ENCODE measurements around the gene EPN2.

Gene EPN2

DNA sequence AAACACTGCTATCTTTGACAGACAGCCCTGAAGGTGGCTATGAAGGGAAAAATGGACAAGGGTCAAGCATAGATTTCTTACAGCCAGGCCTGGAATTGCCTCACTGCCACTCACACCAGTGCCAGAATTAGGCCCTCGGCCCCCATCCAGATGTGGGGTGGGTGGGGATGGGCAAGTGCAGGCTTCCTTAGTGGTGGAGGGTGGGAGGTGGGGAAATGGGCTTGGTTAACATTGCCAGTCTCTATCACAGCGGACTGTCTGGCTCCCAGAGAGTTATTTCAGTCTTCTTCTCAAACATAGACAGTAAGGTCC lies 100.5 kb downstream of the EPN2 start:
- TF ChIP-seq CTCF (IDR thresholded peaks at IDR 0.05), result no peak

DNA sequence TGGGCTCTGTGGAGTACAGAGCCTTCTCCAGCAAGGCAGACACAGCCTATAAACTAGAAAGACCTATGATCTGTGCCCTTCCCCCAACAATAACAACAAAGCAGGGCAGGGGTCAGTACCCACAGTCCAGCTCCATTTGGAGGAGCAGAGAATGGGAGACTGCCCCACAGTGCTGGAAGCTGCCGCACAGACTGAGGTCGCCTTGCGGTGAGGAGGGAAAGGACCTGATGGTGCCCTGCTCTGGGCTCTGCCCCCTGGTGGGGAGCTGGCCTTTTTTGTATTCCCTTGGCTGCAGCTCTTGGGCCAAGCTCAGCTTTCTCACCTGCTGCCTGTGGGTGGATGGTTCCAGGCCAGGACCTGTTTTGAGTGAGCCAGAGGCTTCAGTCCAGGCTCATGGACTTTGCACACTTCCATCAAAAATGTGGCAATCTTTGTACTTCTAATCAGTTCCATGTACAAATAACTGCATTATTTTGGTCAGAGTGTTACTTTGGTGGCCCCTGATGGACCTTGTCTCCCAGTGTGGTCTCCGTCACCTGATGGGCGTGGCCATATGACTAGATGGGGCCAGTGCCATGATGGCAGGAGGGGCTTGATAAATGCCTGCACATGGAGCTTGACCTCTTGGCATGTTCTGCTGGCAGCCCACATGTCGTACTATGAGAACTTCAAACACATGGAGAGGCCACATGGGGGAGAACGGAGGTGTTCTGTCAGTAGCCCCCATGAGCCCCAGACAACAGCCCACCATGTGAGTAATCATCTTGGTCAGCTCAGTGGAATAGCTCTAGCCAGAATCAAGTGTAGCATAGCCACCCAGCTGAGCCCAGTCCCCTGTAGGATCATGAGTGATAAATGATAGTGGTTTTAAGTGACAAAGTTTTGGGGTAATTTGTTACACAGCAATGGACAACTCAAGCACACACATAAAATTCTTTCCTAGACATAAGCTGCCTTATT lies 101.1 kb downstream of the EPN2 start:
- peak; percentile 83 for TF ChIP-seq CTCF (IDR thresholded peaks at IDR 0.05)

- no peak for TF ChIP-seq CTCF (IDR thresholded peaks at IDR 0.05)
These were observed 102.2 kb downstream of the EPN2 start for GRCh38 chr17:19339341-19339815.

DNA sequence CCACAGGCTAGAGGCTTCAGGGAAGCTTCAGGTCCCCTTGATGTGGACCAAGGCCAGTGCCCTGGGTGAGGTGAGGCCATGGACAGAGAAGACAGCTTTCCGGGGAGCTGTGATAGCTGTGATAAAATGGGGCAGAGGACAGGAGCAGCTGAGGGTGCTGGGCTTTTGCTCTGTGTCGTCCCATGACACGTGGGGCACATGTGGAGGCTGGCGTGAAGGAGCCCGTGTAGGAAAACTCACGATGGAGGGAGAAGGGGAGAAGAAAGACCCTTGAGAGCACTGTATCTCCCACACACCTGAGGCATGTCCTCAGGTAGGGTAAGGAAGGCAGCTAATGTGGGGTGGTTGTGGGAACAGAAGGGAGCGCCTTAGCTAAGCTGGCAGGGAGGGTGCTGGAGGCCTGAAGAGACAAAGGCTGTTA lies 104.1 kb downstream of the EPN2 start:
- no peak for TF ChIP-seq CTCF (IDR thresholded peaks at IDR 0.05)

DNA sequence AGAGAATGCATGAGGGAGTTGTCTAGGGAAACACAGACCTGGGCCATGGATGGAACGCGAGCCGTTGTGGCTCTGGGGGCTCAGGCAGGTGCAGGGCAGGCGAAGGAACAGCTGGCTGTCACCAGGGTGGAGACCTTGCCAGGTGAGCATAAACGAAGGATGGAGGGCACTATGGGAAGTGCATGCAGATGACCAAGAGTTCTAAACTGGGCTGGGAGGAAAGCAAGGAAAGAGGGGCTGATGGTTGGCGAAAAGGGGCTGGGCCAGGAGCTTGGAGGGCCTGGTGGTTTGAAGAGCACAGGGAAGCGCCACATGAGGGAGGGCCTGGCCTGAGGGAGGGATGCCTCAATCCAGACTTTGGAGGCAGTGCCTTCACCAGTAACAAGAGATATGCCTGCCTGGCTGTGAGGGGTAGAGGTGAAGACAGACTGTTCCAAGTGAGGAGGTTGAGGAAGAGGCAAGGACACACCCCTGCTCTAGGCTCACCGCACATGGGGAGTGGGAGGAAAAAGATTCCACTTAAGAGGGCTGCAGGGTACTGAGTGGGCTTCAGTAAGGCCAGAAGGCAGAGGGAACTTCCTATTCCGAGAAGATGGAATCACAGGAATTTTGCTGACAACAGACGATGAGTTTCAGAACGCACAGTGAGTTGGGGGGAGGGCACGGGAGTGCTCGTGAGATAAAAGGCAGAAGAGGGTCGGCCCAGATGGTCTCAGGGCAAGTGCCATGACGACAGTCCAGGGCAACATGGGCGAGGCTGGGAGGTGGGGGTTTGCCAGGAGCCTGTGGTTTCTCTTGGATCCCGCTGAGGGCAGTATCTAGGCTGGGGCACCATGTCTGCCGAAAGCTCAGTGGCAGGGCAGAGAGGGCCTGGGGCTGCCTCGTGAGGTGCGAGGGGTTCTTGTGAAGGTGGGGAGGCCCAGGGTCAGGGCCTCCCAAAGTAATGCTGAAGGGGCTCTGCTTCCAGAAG lies 104.8 kb downstream of the EPN2 start:
- no peak for TF ChIP-seq CTCF (IDR thresholded peaks at IDR 0.05)

DNA sequence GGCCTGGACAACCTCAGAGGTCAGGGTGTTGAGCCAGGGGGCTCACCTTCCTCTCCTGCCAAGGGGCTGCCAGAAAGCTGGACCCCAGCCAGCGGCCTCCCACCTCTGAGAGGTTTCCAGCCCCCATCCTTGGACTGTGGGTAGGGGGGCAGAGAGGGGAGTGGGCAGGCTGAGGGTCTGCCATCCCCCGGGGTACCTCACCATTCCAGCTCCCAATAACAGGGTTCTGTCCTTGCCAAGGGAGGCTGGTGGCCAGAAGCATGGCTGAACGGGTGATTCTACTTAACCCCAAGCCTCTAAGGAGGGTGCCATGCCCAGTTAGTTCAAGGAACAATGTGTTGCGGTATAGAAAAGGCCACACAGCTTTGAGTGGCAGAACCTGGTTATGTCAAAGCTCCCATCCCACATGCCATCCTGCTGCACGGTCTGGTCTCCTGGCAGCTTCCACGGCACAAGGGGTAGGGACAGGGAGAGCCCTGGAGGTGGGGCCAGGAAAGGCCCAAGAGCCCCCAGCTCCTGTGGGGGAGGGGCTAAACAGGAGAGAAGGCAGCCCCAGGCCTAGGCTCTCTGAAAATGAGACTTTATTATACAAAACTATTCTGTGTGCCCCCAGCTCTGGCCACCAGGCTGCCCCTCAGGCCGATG lies 105.6 kb downstream of the EPN2 start:
- no peak for TF ChIP-seq CTCF (IDR thresholded peaks at IDR 0.05)

DNA sequence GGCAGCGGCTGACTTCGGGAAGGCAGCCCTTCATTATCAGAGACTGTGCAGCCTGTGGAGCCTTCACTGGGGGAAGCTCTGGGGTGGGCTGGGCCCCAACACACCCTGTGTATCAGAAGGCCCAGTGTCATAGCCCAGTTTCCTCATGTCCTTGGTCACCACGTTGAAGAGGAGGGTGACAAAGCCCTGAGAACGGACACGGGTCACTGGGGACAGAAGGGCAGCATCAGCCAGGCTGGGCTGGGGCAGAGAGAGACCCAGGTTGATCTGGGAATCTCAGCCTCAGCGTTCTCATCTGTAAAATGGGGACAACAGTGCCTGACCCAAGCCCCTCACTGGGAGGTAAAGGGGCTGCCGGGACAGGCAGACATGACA lies 106.1 kb downstream of the EPN2 start:
- no peak for TF ChIP-seq CTCF (IDR thresholded peaks at IDR 0.05)

All from LNCAP (cell line).